ENCODE data around the gene ZNF429. TPM values are rescaled to one million over a fixed set of nuclear protein-coding genes. Genes with fewer than 3 reads are reported as not detected.
"Not testable (repeated sequence)": the region's sequence is repeated elsewhere in the genome, so short reads cannot be mapped to it uniquely, and the experiment has no call there.

The ZNF429 gene
- polyA plus RNA-seq, 1 experiment, result 3.3 TPM

DNA sequence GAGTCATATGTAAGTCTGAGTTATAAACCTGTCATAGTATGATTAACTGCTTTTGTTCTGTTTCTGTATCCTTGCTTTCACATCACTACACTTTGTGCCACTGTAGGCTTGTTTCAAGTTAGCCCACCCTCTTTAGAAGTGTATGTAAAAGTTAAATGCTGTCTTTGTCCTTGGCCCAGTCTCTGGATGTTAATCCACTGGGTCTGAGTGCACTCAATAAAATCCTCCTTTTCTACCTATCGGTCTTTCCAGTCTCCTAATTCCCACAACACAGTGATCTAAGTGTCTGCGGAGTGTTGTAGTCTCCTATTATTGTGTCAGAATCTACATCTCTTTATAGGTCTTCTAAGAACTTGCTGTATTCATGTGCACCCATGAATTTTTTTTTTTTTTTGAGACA, 14.1 kb downstream of the ZNF429 start:
- CTCF ChIA-PET, result no interaction called here

DNA sequence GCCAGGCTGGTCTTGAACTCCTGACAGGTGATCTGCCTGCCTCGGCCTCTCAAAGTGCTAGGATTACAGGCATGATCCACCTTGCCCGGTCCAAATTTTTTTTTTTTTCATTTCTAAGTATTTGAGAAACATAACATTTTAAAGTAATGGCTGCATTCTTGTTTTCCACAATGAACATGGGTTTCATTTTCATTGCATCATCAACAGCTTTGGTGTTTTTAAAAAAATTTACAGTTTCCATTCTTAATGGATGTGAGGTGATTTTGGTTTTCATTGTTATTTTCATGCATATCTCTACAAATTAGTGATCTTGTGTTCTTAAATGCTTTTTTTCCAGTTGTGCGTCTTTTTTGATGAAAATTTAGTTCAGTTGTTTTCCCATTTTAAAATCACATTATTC, 27.5 kb downstream of the ZNF429 start:
- no peak for DNase-seq (ENCODE audit: low read depth)
- POLR2A ChIA-PET, result no interaction called here
- no peak for TF ChIP-seq CTCF (IDR thresholded peaks at IDR 0.05; ENCODE audit: insufficient read depth, low read depth, low read length)
- CTCF ChIA-PET, result interaction anchor here (0.6 kb wide), 1 partner anchor 143 kb away, joined by 3 read pairs; no protein-coding TSS in a partner anchor
- H3K4me3 ChIP-seq (ENCODE audit: low read depth, low read length), result no peak overlapping the region
- no peaks in the 10 kb centered on the region for H3K27me3 ChIP-seq (ENCODE audit: control insufficient read depth, insufficient read depth, low read length)
- peaks cover 8% of the 10 kb centered on the region for H3K36me3 ChIP-seq (ENCODE audit: control insufficient read depth, insufficient read depth, low read length)

More for the DNA sequence above, 14.1 kb downstream of the ZNF429 start:
- POLR2A ChIA-PET, result no interaction called here
- Histone ChIP-seq H3K36me3 (ENCODE audit: control insufficient read depth, insufficient read depth, low read length) (peaks cover 5% of the 10 kb centered on the region; the same call in 1 of the 2 replicates), H3K27me3 (ENCODE audit: control insufficient read depth, insufficient read depth, low read length) (no peaks in the 10 kb centered on the region), H3K4me3 (ENCODE audit: low read depth, low read length) (no peak overlapping the region)
- no peak for TF ChIP-seq CTCF (IDR thresholded peaks at IDR 0.05; ENCODE audit: insufficient read depth, low read depth, low read length)
- DNase-seq (ENCODE audit: low read depth), result no peak

DNA sequence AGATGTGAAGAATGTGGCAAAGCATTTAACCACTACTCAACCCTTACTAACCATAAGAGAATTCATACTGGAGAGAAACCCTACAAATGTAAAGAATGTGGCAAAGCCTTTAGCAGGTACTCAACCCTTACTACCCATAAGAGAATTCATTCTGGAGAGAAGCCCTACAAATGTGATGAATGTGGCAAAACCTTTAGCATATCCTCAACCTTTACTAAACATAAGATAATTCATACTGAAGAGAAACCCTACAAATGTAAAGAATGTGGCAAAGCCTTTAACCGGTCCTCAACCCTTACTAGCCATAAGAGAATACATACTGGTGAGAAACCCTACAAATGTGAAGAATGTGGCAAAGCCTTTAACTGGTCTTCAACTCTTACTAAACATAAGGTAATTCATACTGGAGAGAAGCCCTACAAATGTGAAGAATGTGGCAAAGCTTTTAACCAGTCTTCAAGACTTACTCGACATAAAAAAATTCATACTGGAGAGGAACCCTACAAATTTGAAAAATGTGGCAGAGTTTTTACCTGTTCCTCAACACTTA, 31.4 kb downstream of the ZNF429 start:
- H3K27me3 ChIP-seq (ENCODE audit: control insufficient read depth, insufficient read depth, low read length); H3K4me3 ChIP-seq (ENCODE audit: low read depth, low read length); H3K36me3 ChIP-seq (ENCODE audit: control insufficient read depth, insufficient read depth, low read length); POLR2A ChIA-PET; CTCF ChIA-PET; DNase-seq (ENCODE audit: low read depth): not testable (repeated sequence)

DNA sequence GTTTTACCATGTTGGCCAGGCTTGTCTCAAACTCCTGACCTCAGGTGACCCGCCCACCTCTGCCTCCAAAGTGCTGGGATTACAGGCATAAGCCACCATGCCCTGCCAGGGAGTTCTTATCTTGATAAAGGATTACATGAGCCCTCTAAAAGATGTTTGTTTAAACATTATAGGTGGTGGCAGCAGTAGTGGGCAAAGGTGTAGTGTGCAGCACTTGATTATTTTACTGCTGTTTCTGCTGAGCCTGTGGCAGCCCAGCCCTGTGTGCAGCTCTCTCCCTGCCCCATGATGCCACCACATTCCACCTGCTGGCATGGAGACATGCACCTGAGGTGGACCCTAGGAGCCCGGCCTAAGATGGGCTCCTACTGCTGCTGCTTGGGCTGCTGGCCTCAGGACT, 54.0 kb downstream of the ZNF429 start:
- Histone ChIP-seq H3K4me3 (ENCODE audit: low read depth, low read length) (no peak overlapping the region), H3K27me3 (ENCODE audit: control insufficient read depth, insufficient read depth, low read length) (no peaks in the 10 kb centered on the region), H3K36me3 (ENCODE audit: control insufficient read depth, insufficient read depth, low read length) (no peaks in the 10 kb centered on the region)
- TF ChIP-seq CTCF (IDR thresholded peaks at IDR 0.05; ENCODE audit: insufficient read depth, low read depth, low read length), result no peak
- DNase-seq (ENCODE audit: low read depth), result no peak
- ChIA-PET CTCF (no interaction called here), POLR2A (no interaction called here)

GRCh38 chr19:21564406-21564805, 59.0 kb downstream of the ZNF429 start:
- Histone ChIP-seq H3K36me3 (ENCODE audit: control insufficient read depth, insufficient read depth, low read length) (no peaks in the 10 kb centered on the region), H3K4me3 (ENCODE audit: low read depth, low read length) (no peak overlapping the region), H3K27me3 (ENCODE audit: control insufficient read depth, insufficient read depth, low read length) (no peaks in the 10 kb centered on the region)
- ChIA-PET POLR2A (no interaction called here), CTCF (interaction anchor here (0.8 kb wide), 1 partner anchor 10 kb away, joined by 3 read pairs; no protein-coding TSS in a partner anchor)
- no peak for DNase-seq (ENCODE audit: low read depth)
- no peak for TF ChIP-seq CTCF (IDR thresholded peaks at IDR 0.05; ENCODE audit: insufficient read depth, low read depth, low read length)

- POLR2A ChIA-PET, result no interaction called here
- Histone ChIP-seq H3K36me3 (ENCODE audit: control insufficient read depth, insufficient read depth, low read length) (no peaks in the 10 kb centered on the region), H3K4me3 (ENCODE audit: low read depth, low read length) (no peak overlapping the region), H3K27me3 (ENCODE audit: control insufficient read depth, insufficient read depth, low read length) (no peaks in the 10 kb centered on the region)
- TF ChIP-seq CTCF (IDR thresholded peaks at IDR 0.05; ENCODE audit: insufficient read depth, low read depth, low read length), result no peak
- no peak for DNase-seq (ENCODE audit: low read depth)
- CTCF ChIA-PET, result interaction anchor here (0.6 kb wide), 1 partner anchor 34 kb away, joined by 4 read pairs; no protein-coding TSS in a partner anchor
Observed at GRCh38 chr19:21566073-21566472, 60.7 kb downstream of the ZNF429 start.

GRCh38 chr19:21567806-21568205, 62.4 kb downstream of the ZNF429 start:
- DNase-seq (ENCODE audit: low read depth); H3K36me3 ChIP-seq (ENCODE audit: control insufficient read depth, insufficient read depth, low read length); CTCF ChIA-PET; POLR2A ChIA-PET; H3K4me3 ChIP-seq (ENCODE audit: low read depth, low read length); H3K27me3 ChIP-seq (ENCODE audit: control insufficient read depth, insufficient read depth, low read length): not testable (repeated sequence)
